KMS-11 (cell line): ENCODE measurements around the gene FER1L5.

ENCODE experiments used
- H2AFZ ChIP-seq: fragments of 200-600 bp; sonication (generic); 2 replicates; pipeline ENCODE4 v1.6.1; 2016; ENCODE audit warnings: antibody characterized with exemption, mixed run types, low read depth
- H3K27ac ChIP-seq: fragments of 200-600 bp; sonication (generic); 2 replicates; pipeline ENCODE4 v1.6.1; 2016; ENCODE audit warnings: mild to moderate bottlenecking, mixed run types
- H3K27me3 ChIP-seq: fragments of 200-600 bp; sonication (generic); 2 replicates; pipeline ENCODE4 v1.6.1; 2017; ENCODE audit warnings: mild to moderate bottlenecking, low read depth, mixed run types, moderate library complexity; ENCODE audit not compliant: insufficient read depth
- H3K36me3 ChIP-seq: fragments of 200-600 bp; sonication (generic); 2 replicates; pipeline ENCODE4 v1.6.1; 2017; ENCODE audit warnings: mild to moderate bottlenecking, mixed run types; ENCODE audit not compliant: insufficient read depth
- H3K4me1 ChIP-seq: fragments of 200-600 bp; sonication (generic); 2 replicates; pipeline ENCODE4 v1.6.1; 2016; ENCODE audit warnings: mild to moderate bottlenecking, low read depth, mixed run types; ENCODE audit not compliant: poor library complexity, severe bottlenecking
- H3K4me2 ChIP-seq: fragments of 200-600 bp; sonication (generic); 2 replicates; pipeline ENCODE4 v1.7.0; 2016; ENCODE audit warnings: mild to moderate bottlenecking, mixed run types
- H3K4me3 ChIP-seq: fragments of 200-600 bp; sonication (generic); IDR thresholded peaks from 2 replicates; pipeline ENCODE4 v1.6.1; 2017; ENCODE audit warnings: low read depth, low read length, mixed read lengths; ENCODE audit not compliant: insufficient read depth
- H3K79me2 ChIP-seq: fragments of 200-600 bp; sonication (generic); 2 replicates; pipeline ENCODE4 v1.6.1; 2016; ENCODE audit warnings: low read depth, mixed run types; ENCODE audit not compliant: insufficient read depth
- H3K9ac ChIP-seq: fragments of 200-600 bp; sonication (generic); 2 replicates; pipeline ENCODE4 v1.6.1; 2016; ENCODE audit warnings: mild to moderate bottlenecking, mixed run types
- H4K20me1 ChIP-seq: fragments of 200-600 bp; sonication (generic); 2 replicates; pipeline ENCODE4 v1.6.1; 2016; ENCODE audit warnings: mild to moderate bottlenecking, mixed run types; ENCODE audit not compliant: insufficient read depth
- CTCF ChIP-seq: fragments of 200-600 bp; sonication (generic); conservative IDR thresholded peaks from 2 replicates; pipeline ENCODE4 v1.6.1; 2017; ENCODE audit warnings: low read depth, mild to moderate bottlenecking, antibody characterized with exemption, low read length, moderate library complexity, mixed read lengths

FER1L5 gene

GRCh38 chr2:96661324-96661723 is 18.8 kb downstream of the FER1L5 start:
- no peak overlapping the region for H2AFZ ChIP-seq
- TF ChIP-seq CTCF = no peak
- H3K36me3 ChIP-seq = no peaks in the 10 kb centered on the region
- H3K4me1 ChIP-seq = no peaks in the 10 kb centered on the region
- no peak overlapping the region for H3K9ac ChIP-seq
- no peak overlapping the region for H3K4me2 ChIP-seq
- H3K27ac ChIP-seq = no peak overlapping the region
- H3K4me3 ChIP-seq = no peak overlapping the region
- H3K27me3 ChIP-seq = no peaks in the 10 kb centered on the region
- H4K20me1 ChIP-seq = no peaks in the 10 kb centered on the region
- no peaks in the 10 kb centered on the region for H3K79me2 ChIP-seq

GRCh38 chr2:96662360-96662759 is 19.8 kb downstream of the FER1L5 start:
- H3K9ac ChIP-seq = no peak overlapping the region
- no peaks in the 10 kb centered on the region for H3K36me3 ChIP-seq
- H2AFZ ChIP-seq = no peak overlapping the region
- no peaks in the 10 kb centered on the region for H3K27me3 ChIP-seq
- no peak overlapping the region for H3K4me3 ChIP-seq
- H3K27ac ChIP-seq = no peak overlapping the region
- TF ChIP-seq CTCF = no peak
- H3K79me2 ChIP-seq = no peaks in the 10 kb centered on the region
- H3K4me2 ChIP-seq = no peak overlapping the region
- H4K20me1 ChIP-seq = no peaks in the 10 kb centered on the region
- H3K4me1 ChIP-seq = no peaks in the 10 kb centered on the region

- no peak overlapping the region for H2AFZ ChIP-seq
- no peak overlapping the region for H3K4me3 ChIP-seq
- no peaks in the 10 kb centered on the region for H4K20me1 ChIP-seq
- TF ChIP-seq CTCF = no peak
- H3K27ac ChIP-seq = no peak overlapping the region
- no peak overlapping the region for H3K9ac ChIP-seq
- no peak overlapping the region for H3K4me2 ChIP-seq
- H3K36me3 ChIP-seq = no peaks in the 10 kb centered on the region
- H3K79me2 ChIP-seq = no peaks in the 10 kb centered on the region
- H3K4me1 ChIP-seq = no peaks in the 10 kb centered on the region
- no peaks in the 10 kb centered on the region for H3K27me3 ChIP-seq
Measured at GRCh38 chr2:96663177-96663576, 20.6 kb downstream of the FER1L5 start.

- H3K4me2 ChIP-seq = no peak overlapping the region
- no peaks in the 10 kb centered on the region for H3K36me3 ChIP-seq
- H3K4me3 ChIP-seq = no peak overlapping the region
- no peaks in the 10 kb centered on the region for H3K79me2 ChIP-seq
- no peaks in the 10 kb centered on the region for H3K27me3 ChIP-seq
- H2AFZ ChIP-seq = no peak overlapping the region
- TF ChIP-seq CTCF = no peak
- no peak overlapping the region for H3K27ac ChIP-seq
- H4K20me1 ChIP-seq = no peaks in the 10 kb centered on the region
- no peak overlapping the region for H3K9ac ChIP-seq
- H3K4me1 ChIP-seq = no peaks in the 10 kb centered on the region
Measured at GRCh38 chr2:96663829-96664228, 21.3 kb downstream of the FER1L5 start.
